IMR-90 (cell line): ENCODE measurements around the gene CCNL2. TPM values are rescaled to one million over a fixed set of nuclear protein-coding genes. Genes with fewer than 3 reads are reported as not detected.

ENCODE experiments used
- ATAC-seq: fragments of 200-7000 bp; cut with Tn5 transposase; 2 replicates; pipeline ENCODE4 v1.9.1; 2020; ENCODE audit warnings: low read depth, mild to moderate bottlenecking, moderate library complexity
- BruUV-seq: library from RNA; stranded (reverse); fragments of 400-500 nt; replicated peaks from 2 replicates; lab custom pipeline; 2021; lab: Mats Ljungman, UMichigan
- CTCF ChIA-PET: fragments of 300-600 bp; formaldehyde crosslinking; extraction: SDS; loops from one replicate; lab custom pipeline; 2021; ENCODE audit warnings: antibody characterized with exemption; lab: Yijun Ruan, JAX
- POLR2A ChIA-PET: fragments of 300-600 bp; sonication (Branson Sonifier 250); formaldehyde crosslinking; loops from one replicate; lab custom pipeline; 2022; ENCODE audit warnings: antibody characterized with exemption; ENCODE audit not compliant: unreplicated experiment; lab: Charles Lee
- DNase-seq: peaks from one replicate; pipeline ENCODE4 v3.0.0; 2013
- H2AFZ ChIP-seq: replicated peaks from 2 replicates; pipeline ENCODE3; 2013; ENCODE audit warnings: low read length, mild to moderate bottlenecking; ENCODE audit not compliant: poor library complexity
- H2AK5ac ChIP-seq: 2 replicates; pipeline ENCODE4 v1.6.1; 2013; ENCODE audit warnings: low read depth, low read length, inconsistent platforms
- H2AK9ac ChIP-seq: replicated peaks from 2 replicates; pipeline ENCODE3; 2013; ENCODE audit warnings: mild to moderate bottlenecking, low read depth, low read length, moderate library complexity; ENCODE audit not compliant: poor library complexity
- H2BK120ac ChIP-seq: 2 replicates; pipeline ENCODE4 v1.6.1; 2013; ENCODE audit warnings: low read depth, low read length, inconsistent platforms
- H2BK15ac ChIP-seq: 3 replicates; pipeline ENCODE4 v1.6.1; 2013; ENCODE audit warnings: low read depth, low read length, inconsistent platforms
- H2BK20ac ChIP-seq: 2 replicates; pipeline ENCODE4 v1.6.1; 2013; ENCODE audit warnings: low read depth, mild to moderate bottlenecking, inconsistent platforms, low read length, moderate library complexity
- H2BK5ac ChIP-seq: 2 replicates; pipeline ENCODE4 v1.6.1; 2013; ENCODE audit warnings: mild to moderate bottlenecking, low read depth, low read length, inconsistent platforms; ENCODE audit not compliant: poor library complexity, severe bottlenecking
- H3K14ac ChIP-seq: replicated peaks from 2 replicates; pipeline ENCODE4 v1.6.1; 2013; ENCODE audit warnings: low read depth, low read length, inconsistent platforms
- H3K18ac ChIP-seq: 2 replicates; pipeline ENCODE4 v1.6.1; 2013; ENCODE audit warnings: low read depth, low read length, control low read depth
- H3K23ac ChIP-seq: 2 replicates; pipeline ENCODE4 v1.6.1; 2013; ENCODE audit warnings: low read depth, low read length, inconsistent platforms
- H3K27ac ChIP-seq: 2 replicates; pipeline ENCODE4 v1.5.1; 2013; ENCODE audit warnings: mild to moderate bottlenecking, control low read depth, low read length; ENCODE audit not compliant: insufficient read depth
- H3K27me3 ChIP-seq: 2 replicates; pipeline ENCODE4 v1.6.1; 2013; ENCODE audit warnings: low read length; ENCODE audit not compliant: control insufficient read depth, insufficient read depth
- H3K36me3 ChIP-seq: 2 replicates; pipeline ENCODE4 v1.6.1; 2013; ENCODE audit warnings: low read length, mixed read lengths; ENCODE audit not compliant: control insufficient read depth, insufficient read depth
- H3K4ac ChIP-seq: 2 replicates; pipeline ENCODE4 v1.6.1; 2013; ENCODE audit warnings: low read depth, low read length, inconsistent platforms
- H3K4me1 ChIP-seq: 2 replicates; pipeline ENCODE4 v1.6.1; 2013; ENCODE audit warnings: low read length, mixed read lengths; ENCODE audit not compliant: control insufficient read depth, insufficient read depth
- H3K4me2 ChIP-seq: 2 replicates; pipeline ENCODE4 v1.6.1; 2013; ENCODE audit warnings: low read depth, mild to moderate bottlenecking, control low read depth, low read length, moderate library complexity
- H3K4me3 ChIP-seq: 2 replicates; pipeline ENCODE4 v1.5.1; 2013; ENCODE audit warnings: low read depth, mild to moderate bottlenecking, control low read depth, low read length, moderate library complexity; ENCODE audit not compliant: insufficient read depth
- H3K56ac ChIP-seq: 2 replicates; pipeline ENCODE4 v1.6.1; 2013; ENCODE audit warnings: low read length, inconsistent platforms; ENCODE audit not compliant: insufficient read depth; ENCODE audit errors: extremely low read depth
- H3K79me1 ChIP-seq, 2 experiments: 2 replicates each; pipeline ENCODE4 v1.6.1; 2013; ENCODE audit warnings: low read length in 2 of 2, inconsistent platforms in 1 of 2, low read depth in 1 of 2
- H3K9ac ChIP-seq: 2 replicates; pipeline ENCODE4 v1.6.1; 2013; ENCODE audit warnings: low read depth, low read length, control low read depth
- H3K9me1 ChIP-seq: 2 replicates; pipeline ENCODE4 v1.6.1; 2013; ENCODE audit warnings: low read length, inconsistent platforms; ENCODE audit not compliant: insufficient read depth
- H3K9me3 ChIP-seq: 2 replicates; pipeline ENCODE4 v1.6.1; 2013; ENCODE audit warnings: low read length; ENCODE audit not compliant: control insufficient read depth, insufficient read depth
- H4K20me1 ChIP-seq: 2 replicates; pipeline ENCODE4 v1.6.1; 2013; ENCODE audit warnings: low read length, inconsistent platforms; ENCODE audit not compliant: insufficient read depth
- H4K5ac ChIP-seq: 2 replicates; pipeline ENCODE4 v1.6.1; 2013; ENCODE audit warnings: mild to moderate bottlenecking, low read depth, low read length, control low read depth
- H4K8ac ChIP-seq, 2 experiments: 2 replicates each; pipeline ENCODE4 v1.6.1; 2013; ENCODE audit warnings: low read depth in 2 of 2, low read length in 2 of 2, control low read depth in 1 of 2, inconsistent platforms in 1 of 2
- H4K91ac ChIP-seq: 2 replicates; pipeline ENCODE4 v1.6.1; 2013; ENCODE audit warnings: low read depth, low read length, inconsistent platforms; ENCODE audit not compliant: insufficient read depth
- CEBPB ChIP-seq: IDR thresholded peaks from 2 replicates; pipeline ENCODE4 v1.6.1; 2012; ENCODE audit warnings: low read depth, low read length, improper control_type of control experiment
- FOS ChIP-seq: fragments of 150-350 bp; IDR thresholded peaks from 2 replicates; pipeline ENCODE4 v1.6.1; 2016; ENCODE audit warnings: low read depth, low read length
- MAFK ChIP-seq: IDR thresholded peaks from 2 replicates; pipeline ENCODE4 v1.6.1; 2012; ENCODE audit warnings: low read depth, low read length, improper control_type of control experiment
- MAZ ChIP-seq: IDR thresholded peaks from 2 replicates; pipeline ENCODE4 v1.6.1; 2012; ENCODE audit warnings: low read depth, mild to moderate bottlenecking, low read length, improper control_type of control experiment, moderate library complexity, borderline replicate concordance
- MXI1 ChIP-seq: IDR thresholded peaks from 2 replicates; pipeline ENCODE4 v1.6.1; 2012; ENCODE audit warnings: low read depth, mild to moderate bottlenecking, low read length, moderate library complexity, borderline replicate concordance
- RAD21 ChIP-seq: IDR thresholded peaks from 2 replicates; pipeline ENCODE4 v1.6.1; 2012; ENCODE audit warnings: low read length, improper control_type of control experiment
- RCOR1 ChIP-seq: IDR thresholded peaks from 2 replicates; pipeline ENCODE4 v1.6.1; 2012; ENCODE audit warnings: mild to moderate bottlenecking, low read length, improper control_type of control experiment; ENCODE audit not compliant: insufficient replicate concordance
- SMC3 ChIP-seq: fragments of 150-350 bp; IDR thresholded peaks from 2 replicates; pipeline ENCODE4 v1.6.1; 2016; ENCODE audit warnings: low read depth, mild to moderate bottlenecking, antibody characterized with exemption, low read length, moderate library complexity
- WGBS, 2 experiments: methylation state at CpG; one replicate each; pipeline versions ENCODE4 v1.1.5 to v1.1.7; 2013; ENCODE audit warnings: missing lambda C conversion rate in 2 of 2; ENCODE audit not compliant: insufficient read length in 1 of 2; ENCODE audit errors: extremely low coverage in 2 of 2; 5-methylcytosine and 5-hydroxymethylcytosine counted together
- dilution Hi-C: fragments of 300-500 bp; cut with HindIII; formaldehyde crosslinking; loops from one replicate; pipeline ENCODE4 v1.14.3; 2018; ENCODE audit warnings: low sequenced_read_pairs; ENCODE audit not compliant: unreplicated experiment
- in situ Hi-C: fragments of 300-500 bp; cut with MboI; formaldehyde crosslinking; loops from 3 replicates; pipeline ENCODE4 v1.14.3; 2019; ENCODE audit warnings: low sequenced_read_pairs, inconsistent platforms, mixed read lengths
- intact Hi-C: fragments of 100-400 bp; cut with micrococcal nuclease; formaldehyde crosslinking; loops from 2 replicates; pipeline ENCODE4 v1.10.0; 2022
- polyA plus RNA-seq, 3 experiments: library from polyadenylated mRNA; depleted of rRNA; stranded (reverse); fragments of >200 nt; gene quantifications; 2 replicates each; pipeline ENCODE4 v1.2.3, GENCODE V29; 2012; ENCODE audit warnings: low replicate concordance in 1 of 3
- total RNA-seq: library from RNA; depleted of rRNA; stranded (reverse); fragments of >200 nt; gene quantifications from 2 replicates; pipeline ENCODE4 v1.2.3, GENCODE V29; 2012
- TF ChIP-seq, protein P1 (sequence below): fragments of 150-350 bp; IDR thresholded peaks from 2 replicates; pipeline ENCODE4 v1.6.1; 2016; ENCODE audit warnings: low read depth, mild to moderate bottlenecking, low read length, moderate library complexity, borderline replicate concordance
- TF ChIP-seq, protein P2 (sequence below): fragments of 150-350 bp; IDR thresholded peaks from 2 replicates; pipeline ENCODE4 v1.6.1; 2017; ENCODE audit warnings: mild to moderate bottlenecking, antibody characterized with exemption, low read length, low read depth

Gene CCNL2
- total and polyA plus RNA-seq, 2 of the 4 experiments (the other 2 are of a cell fraction): 53.9 to 239 TPM

DNA sequence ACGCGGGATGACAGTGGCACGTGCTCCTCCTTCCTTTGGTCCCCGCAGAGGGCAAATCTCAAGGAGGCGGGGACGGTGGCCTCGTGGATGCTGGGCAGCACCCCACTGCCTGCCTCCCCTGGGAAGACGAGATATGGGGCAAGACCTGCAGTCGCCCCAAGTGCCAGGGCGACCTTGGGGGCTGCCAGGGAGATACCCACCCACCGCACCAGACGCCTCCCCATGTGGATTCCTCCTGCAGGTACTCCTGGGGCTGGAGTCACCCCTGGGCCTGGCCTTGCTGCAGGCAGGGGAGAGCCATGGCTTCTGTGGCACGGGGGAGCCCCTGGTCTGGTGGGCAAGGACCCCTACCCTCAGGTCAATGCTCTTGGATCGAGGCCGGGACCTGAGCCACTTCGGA lies 18.3 kb downstream of the CCNL2 start:
- Histone ChIP-seq H3K4ac (no peak overlapping the region), H3K56ac (no peak overlapping the region), H4K20me1 (peaks cover 11% of the 10 kb centered on the region), H4K5ac (no peak overlapping the region), H3K27ac (no peak overlapping the region), H3K18ac (no peak overlapping the region), H2AK9ac (no peak overlapping the region), H3K27me3 (no peaks in the 10 kb centered on the region), H3K9me1 (peaks cover 4% of the 10 kb centered on the region; the same call in 1 of the 2 replicates), H4K91ac (no peak overlapping the region), H3K14ac (no peak overlapping the region), H2AFZ (no peak overlapping the region), H2BK20ac (no peak overlapping the region), H2BK5ac (no peak overlapping the region), H3K4me1 (peaks cover 2% of the 10 kb centered on the region; the same call in 1 of the 2 replicates), H2AK5ac (no peak overlapping the region), H3K23ac (no peak overlapping the region), H2BK120ac (no peak overlapping the region), H3K36me3 (peaks cover 14% of the 10 kb centered on the region), H3K9me3 (no peaks in the 10 kb centered on the region), H4K8ac (no peak overlapping the region), H3K4me3 (no peak overlapping the region), H3K79me1 (peaks cover 7 to 32% of the 10 kb centered on the region in 2 experiments), H3K9ac (no peak overlapping the region), H2BK15ac (no peak overlapping the region), H3K4me2 (no peak overlapping the region)
- 95% methylated on average over 8 of the region's 16 CpGs; no CpG with 5 or more reads in 1 of the 2 experiments for WGBS, 2 experiments
- ATAC-seq: no peak
- intact Hi-C loops (no loop called here), dilution Hi-C loops (no loop called here), in situ Hi-C loops (no loop called here)
- CTCF ChIA-PET: no interaction called here
- POLR2A ChIA-PET: no interaction called here
- no TSS peak for BruUV-seq
- no peak for DNase-seq
- TF ChIP-seq CEBPB (no peak), MAFK (no peak), SMC3 (no peak), RAD21 (no peak), MAZ (no peak), FOS (no peak), MXI1 (no peak), RCOR1 (no peak)
- TF ChIP-seq, protein P1, sequence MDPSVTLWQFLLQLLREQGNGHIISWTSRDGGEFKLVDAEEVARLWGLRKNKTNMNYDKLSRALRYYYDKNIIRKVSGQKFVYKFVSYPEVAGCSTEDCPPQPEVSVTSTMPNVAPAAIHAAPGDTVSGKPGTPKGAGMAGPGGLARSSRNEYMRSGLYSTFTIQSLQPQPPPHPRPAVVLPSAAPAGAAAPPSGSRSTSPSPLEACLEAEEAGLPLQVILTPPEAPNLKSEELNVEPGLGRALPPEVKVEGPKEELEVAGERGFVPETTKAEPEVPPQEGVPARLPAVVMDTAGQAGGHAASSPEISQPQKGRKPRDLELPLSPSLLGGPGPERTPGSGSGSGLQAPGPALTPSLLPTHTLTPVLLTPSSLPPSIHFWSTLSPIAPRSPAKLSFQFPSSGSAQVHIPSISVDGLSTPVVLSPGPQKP: no peak
- TF ChIP-seq, protein P2, sequence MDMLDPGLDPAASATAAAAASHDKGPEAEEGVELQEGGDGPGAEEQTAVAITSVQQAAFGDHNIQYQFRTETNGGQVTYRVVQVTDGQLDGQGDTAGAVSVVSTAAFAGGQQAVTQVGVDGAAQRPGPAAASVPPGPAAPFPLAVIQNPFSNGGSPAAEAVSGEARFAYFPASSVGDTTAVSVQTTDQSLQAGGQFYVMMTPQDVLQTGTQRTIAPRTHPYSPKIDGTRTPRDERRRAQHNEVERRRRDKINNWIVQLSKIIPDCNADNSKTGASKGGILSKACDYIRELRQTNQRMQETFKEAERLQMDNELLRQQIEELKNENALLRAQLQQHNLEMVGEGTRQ: no peak
